H1 (cell line): ENCODE measurements around the gene IL16. TPM values are rescaled to one million over a fixed set of nuclear protein-coding genes. Genes with fewer than 3 reads are reported as not detected.

Source experiments
- CTCF ChIA-PET: fragments of 300-600 bp; sonication (Branson Sonifier 250); formaldehyde crosslinking; loops from one replicate; lab custom pipeline; 2021; ENCODE audit not compliant: partially characterized antibody; lab: Charles Lee
- POLR2A ChIA-PET: fragments of 300-600 bp; sonication (Branson Sonifier 250); formaldehyde crosslinking; loops from one replicate; lab custom pipeline; 2021; ENCODE audit warnings: inconsistent platforms; ENCODE audit not compliant: partially characterized antibody; lab: Charles Lee
- DNase-seq, 2 experiments: peaks; one replicate each; pipeline versions ENCODE4 v3.0.0 to v3.0.0-alpha.2; 2010 to 2022; ENCODE audit warnings: low spot score in 2 of 2, low read depth in 1 of 2, mixed read lengths in 1 of 2
- FAIRE-seq: peaks from 2 replicates; lab custom pipeline; 2011; peaks lifted over from hg19 to GRCh38; lab: Jason Lieb, UNC
- H2AFZ ChIP-seq: 2 replicates; pipeline ENCODE4 v1.8.1; 2012; ENCODE audit warnings: low read length, inconsistent platforms
- H2AK5ac ChIP-seq: 2 replicates; pipeline ENCODE4 v1.6.1; 2013; ENCODE audit warnings: low read depth, low read length
- H2BK120ac ChIP-seq: replicated peaks from 2 replicates; pipeline ENCODE3; 2013; ENCODE audit warnings: low read depth, low read length, inconsistent platforms
- H2BK12ac ChIP-seq: 2 replicates; pipeline ENCODE4 v1.6.1; 2013; ENCODE audit warnings: low read depth, low read length
- H2BK15ac ChIP-seq: 2 replicates; pipeline ENCODE4 v1.6.1; 2013; ENCODE audit warnings: low read length
- H2BK20ac ChIP-seq: 2 replicates; pipeline ENCODE4 v1.6.1; 2013; ENCODE audit warnings: low read length
- H2BK5ac ChIP-seq: 2 replicates; pipeline ENCODE4 v1.6.1; 2013; ENCODE audit warnings: low read depth, low read length
- H3K14ac ChIP-seq: 2 replicates; pipeline ENCODE4 v1.6.1; 2013; ENCODE audit warnings: inconsistent platforms; ENCODE audit not compliant: insufficient read length
- H3K18ac ChIP-seq: 2 replicates; pipeline ENCODE4 v1.6.1; 2013; ENCODE audit warnings: low read length; ENCODE audit errors: extremely low read depth
- H3K23ac ChIP-seq: 2 replicates; pipeline ENCODE4 v1.6.1; 2013; ENCODE audit warnings: inconsistent platforms; ENCODE audit not compliant: insufficient read length
- H3K23me2 ChIP-seq: 2 replicates; pipeline ENCODE4 v1.6.1; 2013; ENCODE audit warnings: low read depth, low read length
- H3K27ac ChIP-seq: 2 replicates; pipeline ENCODE4 v1.6.1; 2011; ENCODE audit warnings: low read depth, low read length, inconsistent platforms
- H3K27me3 ChIP-seq, 4 experiments: replicated peaks in 1 of 4; 1 replicate in 1 of 4; 2 replicates in 3 of 4; pipeline versions ENCODE4 v1.6.1 to v1.8.1; 2011 to 2013; ENCODE audit warnings: low read length in 3 of 4, mild to moderate bottlenecking in 3 of 4, inconsistent platforms in 2 of 4, mixed read lengths in 2 of 4, moderate library complexity in 1 of 4; ENCODE audit not compliant: control insufficient read depth in 3 of 4, insufficient read depth in 3 of 4; ENCODE audit errors: extremely low read depth in 1 of 4
- H3K36me3 ChIP-seq, 4 experiments: 2 replicates each; pipeline versions ENCODE4 v1.6.1 to v1.8.1; 2011 to 2013; ENCODE audit warnings: mild to moderate bottlenecking in 4 of 4, low read length in 3 of 4, moderate library complexity in 2 of 4, control low read depth in 1 of 4, inconsistent platforms in 1 of 4; ENCODE audit not compliant: insufficient read depth in 4 of 4, control insufficient read depth in 2 of 4
- H3K4ac ChIP-seq: replicated peaks from 2 replicates; pipeline ENCODE3; 2013; ENCODE audit warnings: low read length, low read depth, mixed read lengths, inconsistent platforms; ENCODE audit not compliant: insufficient read length
- H3K4me1 ChIP-seq, 4 experiments: replicated peaks in 1 of 4; 1 replicate in 1 of 4; 2 replicates in 3 of 4; pipeline versions ENCODE4 v1.6.1 to v1.8.1; 2011 to 2013; ENCODE audit warnings: low read length in 3 of 4, inconsistent platforms in 2 of 4, mixed read lengths in 1 of 4; ENCODE audit not compliant: insufficient read depth in 4 of 4, control insufficient read depth in 3 of 4
- H3K4me2 ChIP-seq, 2 experiments: 2 replicates each; pipeline versions ENCODE4 v1.6.1 to v1.8.1; 2011 to 2013; ENCODE audit warnings: low read depth in 2 of 2, low read length in 2 of 2, control low read depth in 1 of 2, inconsistent platforms in 1 of 2, mild to moderate bottlenecking in 1 of 2; ENCODE audit not compliant: insufficient read depth in 1 of 2
- H3K4me3 ChIP-seq, 4 experiments: fragments of 200-600, 300-600 bp in 1 of 4; sonication (generic), shearing (Covaris generic), sonication (Bioruptor Twin) in 1 of 4; 2 replicates each; pipeline versions ENCODE4 v1.5.1 to v1.8.1; 2011 to 2016; ENCODE audit warnings: low read length in 4 of 4, low read depth in 3 of 4, control low read depth in 2 of 4, inconsistent platforms in 2 of 4, mild to moderate bottlenecking in 2 of 4, mixed read lengths in 1 of 4, moderate library complexity in 1 of 4; ENCODE audit not compliant: insufficient read depth in 2 of 4; ENCODE audit errors: extremely low read depth in 1 of 4
- H3K56ac ChIP-seq: replicated peaks from 2 replicates; pipeline ENCODE3; 2013; ENCODE audit warnings: low read depth, mild to moderate bottlenecking, mixed read lengths, low read length, inconsistent platforms; ENCODE audit not compliant: insufficient read length
- H3K79me1 ChIP-seq: 2 replicates; pipeline ENCODE4 v1.6.1; 2013; ENCODE audit warnings: low read depth, low read length, control low read depth
- H3K79me2 ChIP-seq, 2 experiments: 2 replicates each; pipeline versions ENCODE4 v1.6.1 to v1.8.1; 2012 to 2013; ENCODE audit warnings: low read length in 2 of 2, mild to moderate bottlenecking in 2 of 2, inconsistent platforms in 1 of 2; ENCODE audit not compliant: insufficient read depth in 2 of 2, control insufficient read depth in 1 of 2
- H3K9ac ChIP-seq, 4 experiments: replicated peaks in 1 of 4; 1 replicate in 1 of 4; 2 replicates in 3 of 4; pipeline versions ENCODE4 v1.6.1 to v1.8.1; 2011 to 2013; ENCODE audit warnings: low read depth in 3 of 4, low read length in 3 of 4, control low read depth in 2 of 4, mild to moderate bottlenecking in 2 of 4, moderate library complexity in 2 of 4, inconsistent platforms in 1 of 4; ENCODE audit errors: extremely low read depth in 1 of 4
- H3K9me3 ChIP-seq, 2 experiments: 2 replicates each; pipeline versions ENCODE4 v1.6.1 to v1.8.1; 2012 to 2013; ENCODE audit warnings: mild to moderate bottlenecking in 2 of 2, moderate library complexity in 2 of 2, control low read depth in 1 of 2, inconsistent platforms in 1 of 2, low read depth in 1 of 2, low read length in 1 of 2, mixed read lengths in 1 of 2; ENCODE audit not compliant: insufficient read depth in 2 of 2
- H4K20me1 ChIP-seq, 2 experiments: replicated peaks in 1 of 2; 2 replicates each; pipeline versions ENCODE3 to v1.8.1; 2011 to 2013; ENCODE audit warnings: inconsistent platforms in 2 of 2, low read length in 2 of 2, mild to moderate bottlenecking in 1 of 2; ENCODE audit not compliant: insufficient read depth in 2 of 2, control insufficient read depth in 1 of 2
- H4K5ac ChIP-seq: 2 replicates; pipeline ENCODE4 v1.6.1; 2013; ENCODE audit warnings: low read length, low read depth, mixed read lengths, inconsistent platforms; ENCODE audit not compliant: insufficient read length
- H4K8ac ChIP-seq: 2 replicates; pipeline ENCODE4 v1.8.0; 2013; ENCODE audit warnings: mild to moderate bottlenecking, moderate library complexity, low read length, inconsistent platforms; ENCODE audit not compliant: insufficient read depth; ENCODE audit errors: extremely low read depth
- H4K91ac ChIP-seq: replicated peaks from 2 replicates; pipeline ENCODE3; 2013; ENCODE audit warnings: low read length, mixed read lengths, inconsistent platforms; ENCODE audit not compliant: insufficient read length
- ASH2L ChIP-seq: fragments of 200-600, 300-600 bp; sonication (generic); IDR thresholded peaks from one replicate; pipeline ENCODE4 v1.7.1; 2017; ENCODE audit warnings: low read length
- ATF3 ChIP-seq: IDR thresholded peaks from 2 replicates; pipeline ENCODE4 v1.6.1; 2011; ENCODE audit warnings: low read depth, mild to moderate bottlenecking, low read length; ENCODE audit not compliant: insufficient read depth
- BCL11A ChIP-seq, 2 experiments: IDR thresholded peaks; one replicate each; pipeline ENCODE4 v1.6.1; 2011; ENCODE audit warnings: low read depth in 2 of 2, low read length in 2 of 2, mild to moderate bottlenecking in 2 of 2
- EP300 ChIP-seq, 2 experiments: IDR thresholded peaks; 1 replicate in 1 of 2; 2 replicates in 1 of 2; pipeline ENCODE4 v1.6.1; 2011 to 2012; ENCODE audit warnings: low read depth in 2 of 2, low read length in 2 of 2, mild to moderate bottlenecking in 2 of 2, borderline replicate concordance in 1 of 2, inconsistent platforms in 1 of 2, moderate library complexity in 1 of 2
- GTF2F1 ChIP-seq: IDR thresholded peaks from 2 replicates; pipeline ENCODE4 v1.6.1; 2012; ENCODE audit warnings: low read depth, low read length, improper control_type of control experiment, borderline replicate concordance
- JUN ChIP-seq: IDR thresholded peaks from 2 replicates; pipeline ENCODE4 v1.6.1; 2011; ENCODE audit warnings: low read depth, mild to moderate bottlenecking, improper control_type of control experiment, low read length
- KDM1A ChIP-seq: fragments of 200-600, 300-600 bp; sonication (generic); IDR thresholded peaks from 2 replicates; pipeline ENCODE4 v1.7.1; 2016; ENCODE audit warnings: mild to moderate bottlenecking, low read length, borderline replicate concordance
- KDM4A ChIP-seq: IDR thresholded peaks from one replicate; pipeline ENCODE4 v1.7.1; 2012; ENCODE audit warnings: low read depth, mild to moderate bottlenecking, moderate library complexity, low read length, inconsistent platforms; ENCODE audit not compliant: severe bottlenecking
- KDM5A ChIP-seq: fragments of 200-600 bp; IDR thresholded peaks from 2 replicates; pipeline ENCODE4 v1.7.1; 2012; ENCODE audit warnings: mild to moderate bottlenecking, low read length, inconsistent platforms, mixed read lengths
- RFX5 ChIP-seq: IDR thresholded peaks from 2 replicates; pipeline ENCODE4 v1.6.1; 2011; ENCODE audit warnings: low read depth, low read length, improper control_type of control experiment, borderline replicate concordance
- RXRA ChIP-seq: IDR thresholded peaks from 2 replicates; pipeline ENCODE4 v1.6.1; 2011; ENCODE audit warnings: low read depth, mild to moderate bottlenecking, low read length, moderate library complexity; ENCODE audit not compliant: insufficient read depth
- WGBS, 2 experiments: shearing (Covaris generic) in 1 of 2; methylation state at CpG; one replicate each; pipeline versions ENCODE4 v1.1.6 to v1.1.7; 2013 to 2015; ENCODE audit warnings: low lambda C conversion rate in 2 of 2, mixed read lengths in 2 of 2, inconsistent platforms in 1 of 2, low coverage in 1 of 2, missing lambda C conversion rate in 1 of 2; ENCODE audit not compliant: insufficient replicate concordance in 2 of 2, insufficient coverage in 1 of 2, insufficient read length in 1 of 2; ENCODE audit errors: extremely low coverage in 1 of 2, missing lambda C conversion rate in 1 of 2; 5-methylcytosine and 5-hydroxymethylcytosine counted together
- polyA plus RNA-seq, 7 experiments: library from polyadenylated mRNA; depleted of rRNA in 3 of 7; stranded (reverse) in 5 of 7; unstranded in 2 of 7; fragments of >200 nt in 5 of 7; fragments of 200-250 nt in 2 of 7; gene quantifications; 1 replicate in 5 of 7; 2 replicates in 1 of 7; 4 replicates in 1 of 7; pipeline versions ENCODE4 v1.2.1 to v1.2.3, GENCODE V29; 2011 to 2013; ENCODE audit warnings: missing spikeins in 2 of 7, mixed read lengths in 2 of 7
- total RNA-seq: library from RNA; stranded (reverse); fragmentation: NEBNext Ultra II Directional; extraction: Animal tissue kit (Norgen Biotek cat#: 25700); gene quantifications from 2 replicates; pipeline ENCODE4 v1.2.1, GENCODE V29; 2021

Gene IL16
- total and polyA plus RNA-seq, 2 of the 8 experiments (the other 6 are each of a cell fraction or from before 2014, with no cell fraction given) = 0.03 to 0.09 TPM

DNA sequence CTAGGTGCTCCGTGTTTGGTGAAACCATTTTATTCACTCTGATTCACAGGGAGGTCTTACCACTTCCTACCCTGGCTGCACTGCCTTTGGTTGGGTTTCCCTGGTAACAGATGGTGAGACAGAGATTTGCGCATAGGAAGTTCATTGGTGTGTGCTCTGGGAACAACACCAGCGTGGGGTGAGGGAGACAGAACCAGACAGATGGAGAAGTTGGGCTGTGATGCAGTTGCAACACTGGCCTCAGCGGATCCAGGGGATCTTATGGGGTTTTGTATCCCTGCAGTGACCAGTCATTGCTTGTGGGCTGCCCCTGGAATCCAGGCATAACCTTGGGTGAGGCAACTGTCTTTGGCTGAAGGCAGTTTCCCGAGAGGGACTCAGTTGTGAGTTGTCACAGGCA is 12.5 kb upstream of the IL16 start:
- Histone ChIP-seq H2BK15ac (no peak overlapping the region), H3K4me2 (no peak overlapping the region), H3K4me3 (no peak overlapping the region), H3K23ac (no peak overlapping the region), H2BK5ac (no peak overlapping the region), H3K79me2 (no peaks in the 10 kb centered on the region), H3K23me2 (no peaks in the 10 kb centered on the region), H3K14ac (no peak overlapping the region), H3K9ac (no peak overlapping the region), H3K27ac (no peak overlapping the region), H2BK20ac (no peak overlapping the region), H3K27me3 (no peaks in the 10 kb centered on the region; a peak in 1 of 7 replicates), H4K91ac (no peak overlapping the region), H3K56ac (no peak overlapping the region), H3K9me3 (no peaks in the 10 kb centered on the region), H3K79me1 (no peaks in the 10 kb centered on the region), H3K36me3 (no peaks in the 10 kb centered on the region), H4K5ac (no peak overlapping the region), H2BK120ac (no peak overlapping the region), H2BK12ac (no peak overlapping the region), H2AFZ (no peak overlapping the region), H4K8ac (no peak overlapping the region), H3K4me1 (no peaks in the 10 kb centered on the region), H3K18ac (no peak overlapping the region), H4K20me1 (no peaks in the 10 kb centered on the region), H2AK5ac (no peak overlapping the region), H3K4ac (no peak overlapping the region)
- no peak for FAIRE-seq
- DNase-seq = peak in 1 of 2 experiments; percentile 22
- 78% methylated on average over 5 of the region's 5 CpGs; no CpG with 5 or more reads in 1 of the 2 experiments for WGBS, 2 experiments
- POLR2A ChIA-PET = no interaction called here
- CTCF ChIA-PET = interaction anchor here (1.0 to 3.2 kb wide), 3 partner anchors 10 to 82 kb away, joined by 3 to 12 read pairs (median 6); no protein-coding TSS in a partner anchor
- TF ChIP-seq RFX5 = no peak
- no peak for TF ChIP-seq BCL11A (IDR thresholded peaks at IDR 0.05; ENCODE audit: low read depth in 2 of 2, low read length in 2 of 2)
- TF ChIP-seq ATF3 = no peak
- TF ChIP-seq ASH2L = no peak
- TF ChIP-seq EP300 (IDR thresholded peaks at IDR 0.05; ENCODE audit: borderline replicate concordance in 1 of 2, low read depth in 2 of 2, low read length in 2 of 2) = no peak
- TF ChIP-seq JUN = no peak
- no peak for TF ChIP-seq KDM1A
- TF ChIP-seq GTF2F1 = no peak
- no peak for TF ChIP-seq KDM5A
- TF ChIP-seq KDM4A = no peak
- no peak for TF ChIP-seq RXRA
